SK-N-SH (cell line): ENCODE measurements around the gene MTA3. TPM values are rescaled to one million over a fixed set of nuclear protein-coding genes. Genes with fewer than 3 reads are reported as not detected.
A peak's percentile ranks its signal among the peaks of the same experiment; 100 is the strongest.

Experiments used
- CTCF ChIA-PET: fragments of 300-600, 350-600 bp; formaldehyde crosslinking; extraction: SDS; loops from one replicate; lab custom pipeline; 2021; lab: Yijun Ruan, JAX
- POLR2A ChIA-PET: fragments of 350-600 bp; sonication (Branson Sonifier 250); formaldehyde crosslinking; extraction: SDS; loops from one replicate; lab custom pipeline; 2020; ENCODE audit warnings: antibody characterized with exemption, inconsistent platforms; lab: Yijun Ruan, JAX
- DNase-seq: peaks from one replicate; pipeline ENCODE4 v3.0.0; 2012
- H2AFZ ChIP-seq: fragments of 200-600 bp; sonication (generic); 2 replicates; pipeline ENCODE4 v1.8.1; 2016; ENCODE audit warnings: antibody characterized with exemption, mild to moderate bottlenecking, low read depth
- H3F3A ChIP-seq: fragments of 200-600 bp; sonication (generic); replicated peaks from 2 replicates; pipeline ENCODE3; 2016; ENCODE audit warnings: antibody characterized with exemption, mild to moderate bottlenecking; ENCODE audit not compliant: insufficient read depth
- H3K27ac ChIP-seq, 2 experiments: fragments of 200-500 bp in 1 of 2; fragments of 200-600 bp in 1 of 2; sonication (Bioruptor generic) in 1 of 2; sonication (generic), shearing (Covaris generic) in 1 of 2; 2 replicates each; pipeline versions ENCODE4 v1.5.1 to v1.6.1; 2014 to 2016; ENCODE audit warnings: low read depth in 2 of 2, inconsistent platforms in 1 of 2, low read length in 1 of 2, mild to moderate bottlenecking in 1 of 2, mixed read lengths in 1 of 2
- H3K27me3 ChIP-seq: fragments of 200-600 bp; sonication (generic), shearing (Covaris generic); 2 replicates; pipeline ENCODE4 v1.6.1; 2016; ENCODE audit warnings: mixed run types; ENCODE audit not compliant: insufficient read depth
- H3K36me3 ChIP-seq, 2 experiments: fragments of 200-500 bp in 1 of 2; fragments of 200-600 bp in 1 of 2; sonication (Bioruptor generic) in 1 of 2; sonication (generic) in 1 of 2; replicated peaks in 1 of 2; 2 replicates each; pipeline versions ENCODE3 to v1.5.1; 2014 to 2016; ENCODE audit warnings: low read length in 1 of 2, mild to moderate bottlenecking in 1 of 2; ENCODE audit not compliant: insufficient read depth in 2 of 2, control insufficient read depth in 1 of 2
- H3K4me1 ChIP-seq, 2 experiments: fragments of 200-500 bp in 1 of 2; fragments of 200-600 bp in 1 of 2; sonication (Bioruptor generic) in 1 of 2; sonication (generic), shearing (Covaris generic) in 1 of 2; 2 replicates each; pipeline versions ENCODE4 v1.5.1 to v1.6.1; 2014 to 2016; ENCODE audit warnings: low read depth in 1 of 2, low read length in 1 of 2, mixed run types in 1 of 2; ENCODE audit not compliant: insufficient read depth in 2 of 2, control insufficient read depth in 1 of 2
- H3K4me2 ChIP-seq: fragments of 200-600 bp; sonication (generic), shearing (Covaris generic); 2 replicates; pipeline ENCODE4 v1.6.1; 2017; ENCODE audit warnings: mixed run types
- H3K4me3 ChIP-seq, 2 experiments: fragments of 200-500 bp in 1 of 2; fragments of 200-600 bp in 1 of 2; sonication (Bioruptor generic) in 1 of 2; sonication (generic), shearing (Covaris generic) in 1 of 2; 2 replicates each; pipeline versions ENCODE4 v1.5.1 to v1.8.1; 2014 to 2016; ENCODE audit warnings: low read depth in 2 of 2, inconsistent platforms in 1 of 2, low read length in 1 of 2, mild to moderate bottlenecking in 1 of 2, mixed read lengths in 1 of 2, moderate library complexity in 1 of 2
- H3K79me2 ChIP-seq: fragments of 200-600 bp; sonication (generic); 2 replicates; pipeline ENCODE4 v1.8.1; 2017; ENCODE audit warnings: mild to moderate bottlenecking; ENCODE audit not compliant: insufficient read depth
- H3K9ac ChIP-seq: fragments of 200-600 bp; sonication (generic); 2 replicates; pipeline ENCODE4 v1.6.1; 2017; ENCODE audit warnings: mixed run types
- H3K9me2 ChIP-seq: fragments of 200-600 bp; sonication (generic); 2 replicates; pipeline ENCODE4 v1.6.1; 2017; ENCODE audit warnings: mixed run types
- H3K9me3 ChIP-seq: fragments of 200-600 bp; sonication (generic); 2 replicates; pipeline ENCODE4 v1.6.1; 2017; ENCODE audit warnings: mixed run types, mild to moderate bottlenecking, moderate library complexity
- H4K20me1 ChIP-seq: fragments of 200-600 bp; sonication (generic); 2 replicates; pipeline ENCODE4 v1.6.1; 2017; ENCODE audit warnings: mild to moderate bottlenecking, mixed run types; ENCODE audit not compliant: insufficient read depth
- FOSL2 ChIP-seq: IDR thresholded peaks from 2 replicates; pipeline ENCODE4 v1.4.0; 2012; ENCODE audit warnings: low read depth, mild to moderate bottlenecking, moderate library complexity, borderline replicate concordance
- FOXJ3 ChIP-seq: sonication (generic); formaldehyde crosslinking; IDR thresholded peaks from 2 replicates; pipeline ENCODE4 v1.5.1; 2020; ENCODE audit warnings: mild to moderate bottlenecking, missing genetic modification reagents
- FOXM1 ChIP-seq: IDR thresholded peaks from 2 replicates; pipeline ENCODE4 v1.4.0; 2012; ENCODE audit warnings: low read depth, mild to moderate bottlenecking
- JUND ChIP-seq: IDR thresholded peaks from 2 replicates; pipeline ENCODE4 v1.4.0; 2012
- NRF1 ChIP-seq: IDR thresholded peaks from 2 replicates; pipeline ENCODE4 v1.6.1; 2012; ENCODE audit warnings: low read depth, mild to moderate bottlenecking, low read length
- POLR2AphosphoS5 ChIP-seq: IDR thresholded peaks from 2 replicates; pipeline ENCODE4 v1.6.1; 2012; ENCODE audit warnings: low read depth, low read length
- RCOR1 ChIP-seq: fragments of 150-350 bp; IDR thresholded peaks from 2 replicates; pipeline ENCODE4 v1.6.1; 2017; ENCODE audit warnings: antibody characterized with exemption, low read length
- RXRA ChIP-seq: IDR thresholded peaks from 2 replicates; pipeline ENCODE4 v1.4.0; 2012; ENCODE audit warnings: low read depth, mild to moderate bottlenecking, borderline replicate concordance
- SMC3 ChIP-seq: IDR thresholded peaks from 2 replicates; pipeline ENCODE4 v1.6.1; 2012; ENCODE audit warnings: low read depth, low read length, improper control_type of control experiment
- WGBS: methylation state at CpG from one replicate; pipeline ENCODE4 v1.1.6; 2017; ENCODE audit warnings: low lambda C conversion rate; 5-methylcytosine and 5-hydroxymethylcytosine counted together
- polyA plus RNA-seq, 3 experiments: library from polyadenylated mRNA; depleted of rRNA; stranded (reverse); fragments of >200 nt; gene quantifications; 2 replicates each; pipeline ENCODE4 v1.2.3, GENCODE V29; 2012
- TF ChIP-seq, protein P1 (sequence below): IDR thresholded peaks from 2 replicates; pipeline ENCODE4 v1.6.1; 2012; ENCODE audit warnings: mild to moderate bottlenecking, low read depth, low read length, moderate library complexity
- TF ChIP-seq, protein P2 (sequence below): fragments of 150-350 bp; IDR thresholded peaks from 2 replicates; pipeline ENCODE4 v1.6.1; 2017; ENCODE audit warnings: antibody characterized with exemption, low read length, low read depth, borderline replicate concordance
- TF ChIP-seq, protein P3 (sequence below): IDR thresholded peaks from 2 replicates; pipeline ENCODE4 v1.4.0; 2012; ENCODE audit warnings: low read depth, borderline replicate concordance
- TF ChIP-seq, protein P4 (sequence below): fragments of 200-600 bp; sonication (generic); IDR thresholded peaks from 2 replicates; pipeline ENCODE4 v1.6.1; 2017; ENCODE audit warnings: antibody characterized with exemption, mild to moderate bottlenecking, moderate library complexity
- TF ChIP-seq, protein P5 (sequence below): IDR thresholded peaks from 2 replicates; pipeline ENCODE4 v1.4.0; 2012; ENCODE audit warnings: low read depth

The MTA3 gene
- polyA plus RNA-seq, 1 of the 3 experiments (the other 2 are of a cell fraction), result 30.8 TPM

DNA sequence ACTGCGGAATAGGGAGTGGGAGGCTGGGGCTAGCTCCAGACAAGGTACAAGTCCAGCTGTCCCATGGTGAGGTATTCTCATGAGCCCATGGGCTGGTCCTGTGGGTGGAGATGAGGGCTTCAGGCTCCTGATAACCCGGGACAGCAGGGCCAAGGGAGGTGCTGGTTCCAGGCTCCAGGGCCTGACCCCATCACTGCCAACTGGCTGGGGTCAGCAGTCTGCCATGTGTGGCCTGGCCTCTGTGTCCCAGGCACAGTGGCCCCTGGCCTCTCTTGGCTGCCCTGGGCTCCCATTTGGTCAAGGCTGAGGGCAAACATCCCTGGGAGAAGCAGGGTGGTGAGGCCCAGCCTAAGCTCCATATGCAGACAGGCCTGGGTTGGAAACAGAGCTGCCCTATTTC lies 196.5 kb downstream of the MTA3 start:
- Histone ChIP-seq H3K4me3 (no peak overlapping the region), H3K9me2 (no peaks in the 10 kb centered on the region), H3K9ac (no peak overlapping the region), H3K36me3 (no peaks in the 10 kb centered on the region), H3K4me2 (no peak overlapping the region), H2AFZ (no peak overlapping the region), H3K9me3 (no peaks in the 10 kb centered on the region), H3K4me1 (no peaks in the 10 kb centered on the region; a peak in 1 of 4 replicates), H3F3A (no peaks in the 10 kb centered on the region), H3K27ac (no peak overlapping the region), H3K27me3 (no peaks in the 10 kb centered on the region), H4K20me1 (no peaks in the 10 kb centered on the region), H3K79me2 (no peaks in the 10 kb centered on the region)
- TF ChIP-seq, protein P1, sequence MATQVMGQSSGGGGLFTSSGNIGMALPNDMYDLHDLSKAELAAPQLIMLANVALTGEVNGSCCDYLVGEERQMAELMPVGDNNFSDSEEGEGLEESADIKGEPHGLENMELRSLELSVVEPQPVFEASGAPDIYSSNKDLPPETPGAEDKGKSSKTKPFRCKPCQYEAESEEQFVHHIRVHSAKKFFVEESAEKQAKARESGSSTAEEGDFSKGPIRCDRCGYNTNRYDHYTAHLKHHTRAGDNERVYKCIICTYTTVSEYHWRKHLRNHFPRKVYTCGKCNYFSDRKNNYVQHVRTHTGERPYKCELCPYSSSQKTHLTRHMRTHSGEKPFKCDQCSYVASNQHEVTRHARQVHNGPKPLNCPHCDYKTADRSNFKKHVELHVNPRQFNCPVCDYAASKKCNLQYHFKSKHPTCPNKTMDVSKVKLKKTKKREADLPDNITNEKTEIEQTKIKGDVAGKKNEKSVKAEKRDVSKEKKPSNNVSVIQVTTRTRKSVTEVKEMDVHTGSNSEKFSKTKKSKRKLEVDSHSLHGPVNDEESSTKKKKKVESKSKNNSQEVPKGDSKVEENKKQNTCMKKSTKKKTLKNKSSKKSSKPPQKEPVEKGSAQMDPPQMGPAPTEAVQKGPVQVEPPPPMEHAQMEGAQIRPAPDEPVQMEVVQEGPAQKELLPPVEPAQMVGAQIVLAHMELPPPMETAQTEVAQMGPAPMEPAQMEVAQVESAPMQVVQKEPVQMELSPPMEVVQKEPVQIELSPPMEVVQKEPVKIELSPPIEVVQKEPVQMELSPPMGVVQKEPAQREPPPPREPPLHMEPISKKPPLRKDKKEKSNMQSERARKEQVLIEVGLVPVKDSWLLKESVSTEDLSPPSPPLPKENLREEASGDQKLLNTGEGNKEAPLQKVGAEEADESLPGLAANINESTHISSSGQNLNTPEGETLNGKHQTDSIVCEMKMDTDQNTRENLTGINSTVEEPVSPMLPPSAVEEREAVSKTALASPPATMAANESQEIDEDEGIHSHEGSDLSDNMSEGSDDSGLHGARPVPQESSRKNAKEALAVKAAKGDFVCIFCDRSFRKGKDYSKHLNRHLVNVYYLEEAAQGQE, result no peak
- TF ChIP-seq, protein P2, sequence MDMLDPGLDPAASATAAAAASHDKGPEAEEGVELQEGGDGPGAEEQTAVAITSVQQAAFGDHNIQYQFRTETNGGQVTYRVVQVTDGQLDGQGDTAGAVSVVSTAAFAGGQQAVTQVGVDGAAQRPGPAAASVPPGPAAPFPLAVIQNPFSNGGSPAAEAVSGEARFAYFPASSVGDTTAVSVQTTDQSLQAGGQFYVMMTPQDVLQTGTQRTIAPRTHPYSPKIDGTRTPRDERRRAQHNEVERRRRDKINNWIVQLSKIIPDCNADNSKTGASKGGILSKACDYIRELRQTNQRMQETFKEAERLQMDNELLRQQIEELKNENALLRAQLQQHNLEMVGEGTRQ, result no peak
- no peak for TF ChIP-seq RCOR1
- TF ChIP-seq, protein P3, sequence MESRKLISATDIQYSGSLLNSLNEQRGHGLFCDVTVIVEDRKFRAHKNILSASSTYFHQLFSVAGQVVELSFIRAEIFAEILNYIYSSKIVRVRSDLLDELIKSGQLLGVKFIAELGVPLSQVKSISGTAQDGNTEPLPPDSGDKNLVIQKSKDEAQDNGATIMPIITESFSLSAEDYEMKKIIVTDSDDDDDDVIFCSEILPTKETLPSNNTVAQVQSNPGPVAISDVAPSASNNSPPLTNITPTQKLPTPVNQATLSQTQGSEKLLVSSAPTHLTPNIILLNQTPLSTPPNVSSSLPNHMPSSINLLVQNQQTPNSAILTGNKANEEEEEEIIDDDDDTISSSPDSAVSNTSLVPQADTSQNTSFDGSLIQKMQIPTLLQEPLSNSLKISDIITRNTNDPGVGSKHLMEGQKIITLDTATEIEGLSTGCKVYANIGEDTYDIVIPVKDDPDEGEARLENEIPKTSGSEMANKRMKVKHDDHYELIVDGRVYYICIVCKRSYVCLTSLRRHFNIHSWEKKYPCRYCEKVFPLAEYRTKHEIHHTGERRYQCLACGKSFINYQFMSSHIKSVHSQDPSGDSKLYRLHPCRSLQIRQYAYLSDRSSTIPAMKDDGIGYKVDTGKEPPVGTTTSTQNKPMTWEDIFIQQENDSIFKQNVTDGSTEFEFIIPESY, result no peak
- TF ChIP-seq NRF1, result no peak
- no peak for TF ChIP-seq POLR2AphosphoS5
- TF ChIP-seq RXRA, result no peak
- no peak for TF ChIP-seq FOXJ3 (CRISPR knock-in tag)
- no peak for TF ChIP-seq JUND
- ChIA-PET CTCF (interaction anchor here (0.8 to 1.4 kb wide), 3 partner anchors 11 to 270 kb away, joined by 3 read pairs; no protein-coding TSS in a partner anchor), POLR2A (no interaction called here)
- DNase-seq, result peak; percentile 39
- WGBS, result 100% methylated on average over 2 of the region's 2 CpGs

DNA sequence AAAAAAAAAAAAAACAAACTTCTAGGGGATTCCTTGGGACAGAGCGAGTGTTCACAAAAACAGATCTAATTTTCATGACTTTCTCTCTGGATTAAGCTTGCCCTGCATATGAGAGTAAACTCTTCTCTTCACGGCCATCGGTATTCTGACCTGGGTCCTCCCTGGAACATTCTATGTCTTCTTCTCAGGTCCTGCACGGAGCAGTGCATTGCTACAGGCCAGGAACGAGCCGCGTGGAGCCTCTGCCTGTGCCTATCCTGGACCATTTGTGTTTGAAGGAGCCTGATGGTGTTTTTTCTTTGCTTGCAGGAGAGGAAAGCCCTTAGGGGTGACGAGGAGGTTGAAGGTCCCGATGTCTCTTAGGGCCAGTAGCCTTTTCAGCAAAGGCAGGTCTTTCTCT lies 197.3 kb downstream of the MTA3 start:
- ChIA-PET POLR2A (no interaction called here), CTCF (interaction anchor here (1.0 kb wide), 2 partner anchors 25 to 270 kb away, joined by 3 read pairs; no protein-coding TSS in a partner anchor)
- no peaks in the 10 kb centered on the region for H3K9me3 ChIP-seq
- H3K4me2 ChIP-seq, result no peak overlapping the region
- H3F3A ChIP-seq, result no peaks in the 10 kb centered on the region
- no peaks in the 10 kb centered on the region for H3K27me3 ChIP-seq
- H4K20me1 ChIP-seq, result no peaks in the 10 kb centered on the region
- H3K9me2 ChIP-seq, result no peaks in the 10 kb centered on the region
- no peak overlapping the region for H3K4me3 ChIP-seq
- no peak overlapping the region for H2AFZ ChIP-seq
- 95% methylated on average over 9 of the region's 9 CpGs for WGBS
- no peak overlapping the region for H3K27ac ChIP-seq
- H3K9ac ChIP-seq, result no peak overlapping the region
- no peak for DNase-seq
- peaks cover 0 to 7% of the 10 kb centered on the region in 2 experiments; a peak in 1 of 4 replicates for H3K4me1 ChIP-seq
- no peaks in the 10 kb centered on the region for H3K36me3 ChIP-seq
- no peaks in the 10 kb centered on the region for H3K79me2 ChIP-seq
- TF ChIP-seq JUND, result no peak
- TF ChIP-seq, protein P1, result no peak
- TF ChIP-seq, protein P4, sequence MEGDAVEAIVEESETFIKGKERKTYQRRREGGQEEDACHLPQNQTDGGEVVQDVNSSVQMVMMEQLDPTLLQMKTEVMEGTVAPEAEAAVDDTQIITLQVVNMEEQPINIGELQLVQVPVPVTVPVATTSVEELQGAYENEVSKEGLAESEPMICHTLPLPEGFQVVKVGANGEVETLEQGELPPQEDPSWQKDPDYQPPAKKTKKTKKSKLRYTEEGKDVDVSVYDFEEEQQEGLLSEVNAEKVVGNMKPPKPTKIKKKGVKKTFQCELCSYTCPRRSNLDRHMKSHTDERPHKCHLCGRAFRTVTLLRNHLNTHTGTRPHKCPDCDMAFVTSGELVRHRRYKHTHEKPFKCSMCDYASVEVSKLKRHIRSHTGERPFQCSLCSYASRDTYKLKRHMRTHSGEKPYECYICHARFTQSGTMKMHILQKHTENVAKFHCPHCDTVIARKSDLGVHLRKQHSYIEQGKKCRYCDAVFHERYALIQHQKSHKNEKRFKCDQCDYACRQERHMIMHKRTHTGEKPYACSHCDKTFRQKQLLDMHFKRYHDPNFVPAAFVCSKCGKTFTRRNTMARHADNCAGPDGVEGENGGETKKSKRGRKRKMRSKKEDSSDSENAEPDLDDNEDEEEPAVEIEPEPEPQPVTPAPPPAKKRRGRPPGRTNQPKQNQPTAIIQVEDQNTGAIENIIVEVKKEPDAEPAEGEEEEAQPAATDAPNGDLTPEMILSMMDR, result no peak
- no peak for TF ChIP-seq FOXM1
- no peak for TF ChIP-seq SMC3
- TF ChIP-seq, protein P5, sequence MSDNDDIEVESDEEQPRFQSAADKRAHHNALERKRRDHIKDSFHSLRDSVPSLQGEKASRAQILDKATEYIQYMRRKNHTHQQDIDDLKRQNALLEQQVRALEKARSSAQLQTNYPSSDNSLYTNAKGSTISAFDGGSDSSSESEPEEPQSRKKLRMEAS, result no peak
- no peak for TF ChIP-seq FOSL2
